Measurements from ENCODE around the gene TJP3. TPM values are rescaled to one million over a fixed set of nuclear protein-coding genes. Genes with fewer than 3 reads are reported as not detected.
"Not testable (repeated sequence)": the region's sequence is repeated elsewhere in the genome, so short reads cannot be mapped to it uniquely, and the experiment has no call there.

Gene TJP3
- total and polyA plus RNA-seq, 2 experiments from 2014 or later: 23.7 to 49.2 TPM

GRCh38 chr19:3752492-3752891 is 44.3 kb downstream of the TJP3 start:
- Histone ChIP-seq H3K27ac (no peak overlapping the region), H3K9me2 (replicated peaks; ENCODE audit: insufficient read depth) (no peaks in the 10 kb centered on the region), H4K20me1 (ENCODE audit: insufficient read depth, poor library complexity, severe bottlenecking) (no peaks in the 10 kb centered on the region), H3K9me3 (ENCODE audit: low read depth) (no peaks in the 10 kb centered on the region), H2AFZ (no peak overlapping the region), H3K4me1 (ENCODE audit: insufficient read depth) (no peaks in the 10 kb centered on the region), H3K4me3 (no peak overlapping the region), H3K27me3 (no peaks in the 10 kb centered on the region), H3K4me2 (no peak overlapping the region), H3K36me3 (replicated peaks; ENCODE audit: insufficient read depth, low read depth) (no peaks in the 10 kb centered on the region), H3K79me2 (no peaks in the 10 kb centered on the region)
- 97% methylated on average over 22 of the region's 25 CpGs for WGBS (ENCODE audit: low lambda C conversion rate, missing lambda C conversion rate)
- TF ChIP-seq, protein P1, sequence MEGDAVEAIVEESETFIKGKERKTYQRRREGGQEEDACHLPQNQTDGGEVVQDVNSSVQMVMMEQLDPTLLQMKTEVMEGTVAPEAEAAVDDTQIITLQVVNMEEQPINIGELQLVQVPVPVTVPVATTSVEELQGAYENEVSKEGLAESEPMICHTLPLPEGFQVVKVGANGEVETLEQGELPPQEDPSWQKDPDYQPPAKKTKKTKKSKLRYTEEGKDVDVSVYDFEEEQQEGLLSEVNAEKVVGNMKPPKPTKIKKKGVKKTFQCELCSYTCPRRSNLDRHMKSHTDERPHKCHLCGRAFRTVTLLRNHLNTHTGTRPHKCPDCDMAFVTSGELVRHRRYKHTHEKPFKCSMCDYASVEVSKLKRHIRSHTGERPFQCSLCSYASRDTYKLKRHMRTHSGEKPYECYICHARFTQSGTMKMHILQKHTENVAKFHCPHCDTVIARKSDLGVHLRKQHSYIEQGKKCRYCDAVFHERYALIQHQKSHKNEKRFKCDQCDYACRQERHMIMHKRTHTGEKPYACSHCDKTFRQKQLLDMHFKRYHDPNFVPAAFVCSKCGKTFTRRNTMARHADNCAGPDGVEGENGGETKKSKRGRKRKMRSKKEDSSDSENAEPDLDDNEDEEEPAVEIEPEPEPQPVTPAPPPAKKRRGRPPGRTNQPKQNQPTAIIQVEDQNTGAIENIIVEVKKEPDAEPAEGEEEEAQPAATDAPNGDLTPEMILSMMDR (IDR thresholded peaks at IDR 0.05; ENCODE audit: poor library complexity): no peak
- TF ChIP-seq EZH2phosphoT487 (IDR thresholded peaks at IDR 0.05; ENCODE audit: low read depth, severe bottlenecking, unreplicated experiment) (no peak), EZH2 (IDR thresholded peaks at IDR 0.05; ENCODE audit: borderline replicate concordance) (no peak)
- no peak for DNase-seq (ENCODE audit: low spot score)

DNA sequence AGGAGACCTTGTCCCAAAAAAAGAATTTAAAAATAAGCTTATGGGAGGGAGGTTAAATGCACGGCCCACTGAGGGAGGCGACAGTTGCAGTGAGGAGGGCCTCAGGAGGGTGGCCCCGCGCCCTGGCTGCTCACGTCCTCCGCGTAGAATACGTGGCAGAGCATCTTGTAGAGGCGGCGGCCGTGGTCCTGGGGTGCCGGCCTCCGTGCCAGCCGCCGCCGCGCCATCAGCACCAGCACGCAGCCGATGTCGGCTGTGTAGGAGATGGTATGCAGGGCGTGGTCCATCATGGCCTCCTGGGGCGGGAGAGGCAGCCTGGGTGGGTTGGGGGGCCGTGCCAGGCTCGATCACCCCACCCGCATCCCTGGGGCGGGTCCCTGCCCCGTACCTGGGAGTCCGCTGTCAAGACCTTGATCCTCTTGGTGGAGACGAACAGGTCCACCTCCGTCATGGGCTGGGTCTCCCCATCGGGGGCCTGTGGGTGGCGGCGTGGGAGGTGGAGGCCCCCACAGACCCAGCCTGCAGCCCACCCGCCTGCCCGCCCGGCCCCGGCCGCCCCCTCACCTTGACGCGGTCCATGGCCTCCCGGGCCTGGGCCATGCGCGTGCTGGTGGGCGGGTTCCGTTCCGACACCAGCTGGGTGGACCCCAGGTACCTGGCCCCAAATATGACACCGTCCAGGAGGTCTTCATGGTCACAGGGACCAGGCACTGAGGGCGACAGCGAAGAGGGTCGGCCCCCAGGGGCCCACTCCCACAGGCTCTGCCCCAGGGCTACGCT is 45.6 kb downstream of the TJP3 start:
- H3K36me3 ChIP-seq (replicated peaks; ENCODE audit: insufficient read depth, low read depth): no peaks in the 10 kb centered on the region

GRCh38 chr19:3757705-3758104 is 49.5 kb downstream of the TJP3 start:
- H3K27ac ChIP-seq; H3K4me2 ChIP-seq; H3K27me3 ChIP-seq; H3K36me3 ChIP-seq (replicated peaks; ENCODE audit: insufficient read depth, low read depth); H4K20me1 ChIP-seq (ENCODE audit: insufficient read depth, poor library complexity, severe bottlenecking); H2AFZ ChIP-seq; H3K4me3 ChIP-seq; DNase-seq (ENCODE audit: low spot score); H3K9me2 ChIP-seq (replicated peaks; ENCODE audit: insufficient read depth); H3K4me1 ChIP-seq (ENCODE audit: insufficient read depth); H3K9me3 ChIP-seq (ENCODE audit: low read depth): not testable (repeated sequence)
- H3K79me2 ChIP-seq: peaks cover 18% of the 10 kb centered on the region
- WGBS (ENCODE audit: low lambda C conversion rate, missing lambda C conversion rate): 97% methylated on average over 7 of the region's 7 CpGs

More for the DNA sequence above, 45.6 kb downstream of the TJP3 start:
- H3K79me2 ChIP-seq: no peaks in the 10 kb centered on the region
- H3K27ac ChIP-seq: no peak overlapping the region
- H3K27me3 ChIP-seq: no peaks in the 10 kb centered on the region
- no peaks in the 10 kb centered on the region for H3K9me3 ChIP-seq (ENCODE audit: low read depth)
- H3K4me2 ChIP-seq: no peak overlapping the region
- DNase-seq (ENCODE audit: low spot score): no peak
- no peaks in the 10 kb centered on the region for H4K20me1 ChIP-seq (ENCODE audit: insufficient read depth, poor library complexity, severe bottlenecking)
- no peak overlapping the region for H3K4me3 ChIP-seq
- no peaks in the 10 kb centered on the region for H3K9me2 ChIP-seq (replicated peaks; ENCODE audit: insufficient read depth)
- no peaks in the 10 kb centered on the region for H3K4me1 ChIP-seq (ENCODE audit: insufficient read depth)
- WGBS (ENCODE audit: low lambda C conversion rate, missing lambda C conversion rate): 99% methylated on average over 30 of the region's 51 CpGs
- TF ChIP-seq EZH2 (IDR thresholded peaks at IDR 0.05; ENCODE audit: borderline replicate concordance) (no peak), EZH2phosphoT487 (IDR thresholded peaks at IDR 0.05; ENCODE audit: low read depth, severe bottlenecking, unreplicated experiment) (no peak)
- TF ChIP-seq, protein P1 (IDR thresholded peaks at IDR 0.05; ENCODE audit: poor library complexity): no peak
- no peak overlapping the region for H2AFZ ChIP-seq

DNA sequence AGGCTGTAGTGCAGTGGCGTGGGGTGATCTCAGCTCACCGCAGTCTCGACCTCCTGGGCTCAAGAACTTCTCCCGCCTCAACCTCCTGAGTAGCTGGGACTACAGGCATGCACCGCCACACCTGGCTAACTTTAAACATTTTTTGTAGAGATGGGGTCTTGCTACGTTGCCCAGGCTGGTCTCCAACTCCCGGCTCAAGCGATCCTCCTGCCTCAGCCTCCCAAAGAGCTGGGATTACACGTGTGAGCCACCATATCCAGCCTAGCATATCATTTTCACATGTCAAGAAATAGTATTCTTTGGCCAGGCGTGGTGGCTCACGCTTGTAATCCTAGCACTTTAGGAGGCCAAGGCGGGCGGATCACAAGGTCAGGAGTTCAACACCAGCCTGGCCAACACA is 50.1 kb downstream of the TJP3 start:
- not testable (repeated sequence) for H3K4me1 ChIP-seq (ENCODE audit: insufficient read depth); H3K9me2 ChIP-seq (replicated peaks; ENCODE audit: insufficient read depth); H3K4me2 ChIP-seq; H2AFZ ChIP-seq; H3K27me3 ChIP-seq; H3K27ac ChIP-seq; H3K36me3 ChIP-seq (replicated peaks; ENCODE audit: insufficient read depth, low read depth); H4K20me1 ChIP-seq (ENCODE audit: insufficient read depth, poor library complexity, severe bottlenecking); DNase-seq (ENCODE audit: low spot score); H3K9me3 ChIP-seq (ENCODE audit: low read depth); H3K4me3 ChIP-seq
- WGBS (ENCODE audit: low lambda C conversion rate, missing lambda C conversion rate): 95% methylated on average over 13 of the region's 13 CpGs
- H3K79me2 ChIP-seq: peaks cover 19% of the 10 kb centered on the region

All from hepatocyte (in vitro differentiated cells).